ENCODE measurements around the gene ADAMTS9.

DNA sequence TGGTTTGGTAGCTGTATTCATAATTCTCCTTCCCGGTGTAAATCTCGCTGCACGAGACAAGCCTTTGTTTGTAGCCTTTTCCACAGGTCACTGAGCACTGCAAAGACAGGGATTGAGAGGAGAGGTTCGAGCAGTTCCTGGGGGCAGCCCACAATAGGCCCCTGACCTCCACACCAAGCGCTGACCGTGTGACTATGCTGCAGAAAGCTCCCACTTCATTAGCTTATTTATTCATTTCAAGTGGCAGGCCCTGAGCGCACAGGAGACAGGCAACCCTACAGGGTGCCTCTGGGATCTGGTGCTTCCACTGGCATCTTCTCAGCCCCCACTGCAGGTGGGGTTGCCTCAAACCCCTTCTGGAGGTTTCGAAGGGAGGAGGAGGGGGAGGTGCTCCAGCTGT is 140.9 kb downstream of the ADAMTS9 start:
- TF ChIP-seq, protein P1, sequence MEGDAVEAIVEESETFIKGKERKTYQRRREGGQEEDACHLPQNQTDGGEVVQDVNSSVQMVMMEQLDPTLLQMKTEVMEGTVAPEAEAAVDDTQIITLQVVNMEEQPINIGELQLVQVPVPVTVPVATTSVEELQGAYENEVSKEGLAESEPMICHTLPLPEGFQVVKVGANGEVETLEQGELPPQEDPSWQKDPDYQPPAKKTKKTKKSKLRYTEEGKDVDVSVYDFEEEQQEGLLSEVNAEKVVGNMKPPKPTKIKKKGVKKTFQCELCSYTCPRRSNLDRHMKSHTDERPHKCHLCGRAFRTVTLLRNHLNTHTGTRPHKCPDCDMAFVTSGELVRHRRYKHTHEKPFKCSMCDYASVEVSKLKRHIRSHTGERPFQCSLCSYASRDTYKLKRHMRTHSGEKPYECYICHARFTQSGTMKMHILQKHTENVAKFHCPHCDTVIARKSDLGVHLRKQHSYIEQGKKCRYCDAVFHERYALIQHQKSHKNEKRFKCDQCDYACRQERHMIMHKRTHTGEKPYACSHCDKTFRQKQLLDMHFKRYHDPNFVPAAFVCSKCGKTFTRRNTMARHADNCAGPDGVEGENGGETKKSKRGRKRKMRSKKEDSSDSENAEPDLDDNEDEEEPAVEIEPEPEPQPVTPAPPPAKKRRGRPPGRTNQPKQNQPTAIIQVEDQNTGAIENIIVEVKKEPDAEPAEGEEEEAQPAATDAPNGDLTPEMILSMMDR (IDR thresholded peaks at IDR 0.05): no peak
- no peak for TF ChIP-seq EZH2 (IDR thresholded peaks at IDR 0.05; ENCODE audit: borderline replicate concordance, insufficient read depth, low read depth, low read length, poor library complexity, severe bottlenecking)

Measured in B cell (primary cell).